ENCODE measurements around the gene TREH. TPM values are rescaled to one million over a fixed set of nuclear protein-coding genes. Genes with fewer than 3 reads are reported as not detected.

TREH gene
- total and polyA plus RNA-seq, 2 of the 8 experiments (the other 6 are each of a cell fraction or from before 2014, with no cell fraction given): 0.03 TPM; not detected in 1

DNA sequence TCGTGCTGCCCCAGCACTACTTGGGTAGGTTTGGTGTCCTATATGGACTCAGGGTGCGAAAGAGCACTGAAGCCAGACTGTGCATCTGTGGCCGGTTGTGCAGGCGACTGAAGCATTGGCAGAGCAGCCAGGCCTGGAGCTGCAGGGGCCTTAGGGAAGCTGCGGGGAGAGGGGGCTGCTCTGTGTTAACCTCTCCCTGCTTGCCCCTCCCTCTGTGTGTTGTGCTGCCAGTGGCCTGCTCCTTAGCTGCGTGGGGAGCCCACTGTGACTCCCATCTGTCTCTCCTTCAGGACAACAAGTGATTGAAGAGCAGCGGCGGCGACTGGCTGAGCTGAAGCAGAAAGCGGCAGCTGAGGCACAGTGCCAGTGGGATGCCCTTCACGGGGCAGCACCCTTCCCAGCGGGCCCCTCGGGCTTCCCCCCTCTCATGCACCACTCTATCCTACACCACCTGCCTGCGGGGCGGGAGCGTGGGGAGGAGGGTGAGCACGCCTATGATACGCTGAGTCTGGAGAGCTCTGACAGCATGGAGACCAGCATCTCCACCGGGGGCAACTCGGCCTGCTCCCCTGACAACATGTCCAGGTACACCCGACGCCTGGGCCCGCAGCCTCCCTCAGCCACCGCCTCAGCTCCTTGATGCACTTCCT is 34.3 kb downstream of the TREH start (continued):
- TF ChIP-seq, protein P1, sequence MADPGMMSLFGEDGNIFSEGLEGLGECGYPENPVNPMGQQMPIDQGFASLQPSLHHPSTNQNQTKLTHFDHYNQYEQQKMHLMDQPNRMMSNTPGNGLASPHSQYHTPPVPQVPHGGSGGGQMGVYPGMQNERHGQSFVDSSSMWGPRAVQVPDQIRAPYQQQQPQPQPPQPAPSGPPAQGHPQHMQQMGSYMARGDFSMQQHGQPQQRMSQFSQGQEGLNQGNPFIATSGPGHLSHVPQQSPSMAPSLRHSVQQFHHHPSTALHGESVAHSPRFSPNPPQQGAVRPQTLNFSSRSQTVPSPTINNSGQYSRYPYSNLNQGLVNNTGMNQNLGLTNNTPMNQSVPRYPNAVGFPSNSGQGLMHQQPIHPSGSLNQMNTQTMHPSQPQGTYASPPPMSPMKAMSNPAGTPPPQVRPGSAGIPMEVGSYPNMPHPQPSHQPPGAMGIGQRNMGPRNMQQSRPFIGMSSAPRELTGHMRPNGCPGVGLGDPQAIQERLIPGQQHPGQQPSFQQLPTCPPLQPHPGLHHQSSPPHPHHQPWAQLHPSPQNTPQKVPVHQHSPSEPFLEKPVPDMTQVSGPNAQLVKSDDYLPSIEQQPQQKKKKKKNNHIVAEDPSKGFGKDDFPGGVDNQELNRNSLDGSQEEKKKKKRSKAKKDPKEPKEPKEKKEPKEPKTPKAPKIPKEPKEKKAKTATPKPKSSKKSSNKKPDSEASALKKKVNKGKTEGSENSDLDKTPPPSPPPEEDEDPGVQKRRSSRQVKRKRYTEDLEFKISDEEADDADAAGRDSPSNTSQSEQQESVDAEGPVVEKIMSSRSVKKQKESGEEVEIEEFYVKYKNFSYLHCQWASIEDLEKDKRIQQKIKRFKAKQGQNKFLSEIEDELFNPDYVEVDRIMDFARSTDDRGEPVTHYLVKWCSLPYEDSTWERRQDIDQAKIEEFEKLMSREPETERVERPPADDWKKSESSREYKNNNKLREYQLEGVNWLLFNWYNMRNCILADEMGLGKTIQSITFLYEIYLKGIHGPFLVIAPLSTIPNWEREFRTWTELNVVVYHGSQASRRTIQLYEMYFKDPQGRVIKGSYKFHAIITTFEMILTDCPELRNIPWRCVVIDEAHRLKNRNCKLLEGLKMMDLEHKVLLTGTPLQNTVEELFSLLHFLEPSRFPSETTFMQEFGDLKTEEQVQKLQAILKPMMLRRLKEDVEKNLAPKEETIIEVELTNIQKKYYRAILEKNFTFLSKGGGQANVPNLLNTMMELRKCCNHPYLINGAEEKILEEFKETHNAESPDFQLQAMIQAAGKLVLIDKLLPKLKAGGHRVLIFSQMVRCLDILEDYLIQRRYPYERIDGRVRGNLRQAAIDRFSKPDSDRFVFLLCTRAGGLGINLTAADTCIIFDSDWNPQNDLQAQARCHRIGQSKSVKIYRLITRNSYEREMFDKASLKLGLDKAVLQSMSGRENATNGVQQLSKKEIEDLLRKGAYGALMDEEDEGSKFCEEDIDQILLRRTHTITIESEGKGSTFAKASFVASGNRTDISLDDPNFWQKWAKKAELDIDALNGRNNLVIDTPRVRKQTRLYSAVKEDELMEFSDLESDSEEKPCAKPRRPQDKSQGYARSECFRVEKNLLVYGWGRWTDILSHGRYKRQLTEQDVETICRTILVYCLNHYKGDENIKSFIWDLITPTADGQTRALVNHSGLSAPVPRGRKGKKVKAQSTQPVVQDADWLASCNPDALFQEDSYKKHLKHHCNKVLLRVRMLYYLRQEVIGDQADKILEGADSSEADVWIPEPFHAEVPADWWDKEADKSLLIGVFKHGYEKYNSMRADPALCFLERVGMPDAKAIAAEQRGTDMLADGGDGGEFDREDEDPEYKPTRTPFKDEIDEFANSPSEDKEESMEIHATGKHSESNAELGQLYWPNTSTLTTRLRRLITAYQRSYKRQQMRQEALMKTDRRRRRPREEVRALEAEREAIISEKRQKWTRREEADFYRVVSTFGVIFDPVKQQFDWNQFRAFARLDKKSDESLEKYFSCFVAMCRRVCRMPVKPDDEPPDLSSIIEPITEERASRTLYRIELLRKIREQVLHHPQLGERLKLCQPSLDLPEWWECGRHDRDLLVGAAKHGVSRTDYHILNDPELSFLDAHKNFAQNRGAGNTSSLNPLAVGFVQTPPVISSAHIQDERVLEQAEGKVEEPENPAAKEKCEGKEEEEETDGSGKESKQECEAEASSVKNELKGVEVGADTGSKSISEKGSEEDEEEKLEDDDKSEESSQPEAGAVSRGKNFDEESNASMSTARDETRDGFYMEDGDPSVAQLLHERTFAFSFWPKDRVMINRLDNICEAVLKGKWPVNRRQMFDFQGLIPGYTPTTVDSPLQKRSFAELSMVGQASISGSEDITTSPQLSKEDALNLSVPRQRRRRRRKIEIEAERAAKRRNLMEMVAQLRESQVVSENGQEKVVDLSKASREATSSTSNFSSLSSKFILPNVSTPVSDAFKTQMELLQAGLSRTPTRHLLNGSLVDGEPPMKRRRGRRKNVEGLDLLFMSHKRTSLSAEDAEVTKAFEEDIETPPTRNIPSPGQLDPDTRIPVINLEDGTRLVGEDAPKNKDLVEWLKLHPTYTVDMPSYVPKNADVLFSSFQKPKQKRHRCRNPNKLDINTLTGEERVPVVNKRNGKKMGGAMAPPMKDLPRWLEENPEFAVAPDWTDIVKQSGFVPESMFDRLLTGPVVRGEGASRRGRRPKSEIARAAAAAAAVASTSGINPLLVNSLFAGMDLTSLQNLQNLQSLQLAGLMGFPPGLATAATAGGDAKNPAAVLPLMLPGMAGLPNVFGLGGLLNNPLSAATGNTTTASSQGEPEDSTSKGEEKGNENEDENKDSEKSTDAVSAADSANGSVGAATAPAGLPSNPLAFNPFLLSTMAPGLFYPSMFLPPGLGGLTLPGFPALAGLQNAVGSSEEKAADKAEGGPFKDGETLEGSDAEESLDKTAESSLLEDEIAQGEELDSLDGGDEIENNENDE (IDR thresholded peaks at IDR 0.05; ENCODE audit: insufficient replicate concordance, low read length): no peak
- TF ChIP-seq CREB1 (IDR thresholded peaks at IDR 0.05) (no peak), ZNF274 (IDR thresholded peaks at IDR 0.05; ENCODE audit: borderline replicate concordance, extremely low read depth, low read length) (no peak), RNF2 (IDR thresholded peaks at IDR 0.05; ENCODE audit: borderline replicate concordance, low read depth, low read length, missing control alignments, poor library complexity, severe bottlenecking) (no peak), BCL11A (IDR thresholded peaks at IDR 0.05; ENCODE audit: low read depth in 2 of 2, low read length in 2 of 2) (no peak), TCF12 (IDR thresholded peaks at IDR 0.05; ENCODE audit: low read depth, low read length) (no peak), FOSL1 (IDR thresholded peaks at IDR 0.05; ENCODE audit: insufficient read depth, low read depth, low read length) (no peak), YY1 (IDR thresholded peaks at IDR 0.05; ENCODE audit: low read depth, low read length) (no peak), SIRT6 (IDR thresholded peaks at IDR 0.05; ENCODE audit: low read length) (no peak), CBX5 (IDR thresholded peaks at IDR 0.05; ENCODE audit: low read depth, low read length) (no peak)
- TF ChIP-seq, protein P2, sequence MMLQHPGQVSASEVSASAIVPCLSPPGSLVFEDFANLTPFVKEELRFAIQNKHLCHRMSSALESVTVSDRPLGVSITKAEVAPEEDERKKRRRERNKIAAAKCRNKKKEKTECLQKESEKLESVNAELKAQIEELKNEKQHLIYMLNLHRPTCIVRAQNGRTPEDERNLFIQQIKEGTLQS (IDR thresholded peaks at IDR 0.05; ENCODE audit: insufficient read depth, low read depth, low read length): no peak
